Mucosa of descending colon (tissue), 3 donors: ENCODE data around the gene AP3M1. TPM values are rescaled to one million over a fixed set of nuclear protein-coding genes. Genes with fewer than 3 reads are reported as not detected.

Source experiments
- ATAC-seq: fragments of 200-7000 bp; cut with Tn5 transposase; one replicate; pipeline ENCODE4 v1.9.1; 2020; ENCODE audit warnings: mild to moderate bottlenecking, moderate library complexity
- DNase-seq, 3 donors: peaks; one replicate each; pipeline ENCODE4 v3.0.0-alpha.2; 2020
- H3K36me3 ChIP-seq: fragments of 200-600 bp; one replicate; pipeline ENCODE4 v1.8.0; 2021; ENCODE audit warnings: low read depth, mild to moderate bottlenecking
- H3K4me1 ChIP-seq: fragments of 200-600 bp; one replicate; pipeline ENCODE4 v1.8.0; 2021; ENCODE audit warnings: low read depth, mild to moderate bottlenecking
- H3K4me3 ChIP-seq: fragments of 200-600 bp; one replicate; pipeline ENCODE4 v1.8.0; 2021; ENCODE audit warnings: mild to moderate bottlenecking
- H3K9me3 ChIP-seq: fragments of 200-600 bp; one replicate; pipeline ENCODE4 v1.8.0; 2021; ENCODE audit warnings: mild to moderate bottlenecking
- CTCF ChIP-seq: fragments of 200-600 bp; IDR thresholded peaks from one replicate; pipeline ENCODE4 v1.8.0; 2022; ENCODE audit warnings: antibody characterized with exemption, mild to moderate bottlenecking
- intact Hi-C, 2 donors: fragments of 100-400 bp; cut with DNase I in 1 of 2; cut with micrococcal nuclease in 1 of 2; formaldehyde crosslinking; loops; one replicate each; pipeline versions ENCODE4 v1.11.0 to v1.11.1; 2022; cut with DNase I, micrococcal nuclease
- total RNA-seq, 3 donors: library from RNA; stranded (reverse); fragmentation: NEBNext Ultra II Directional in 2 of 3; extraction: Animal tissue kit (Norgen Biotek cat#: 25700) in 2 of 3; gene quantifications; one replicate each; pipeline versions ENCODE4 v1.2.1 to v1.2.4, GENCODE V29; 2021 to 2023
- donor health status: DM: no; HTN: no; CAD: no; lungs with moderate emphysema.
- donor health status: DM: no; HTN: no; CAD: no.
- donor health status: DM: no; HTN: yes; CAD: no.

AP3M1 gene
- total RNA-seq, 3 donors from 2014 or later = 25.3 to 36.9 (median 33.7) TPM

- ATAC-seq (peak; percentile 81), DNase-seq (peak in 1 of 3 donors; percentile 49)
- Histone ChIP-seq H3K4me1 (no peaks in the 10 kb centered on the region), H3K36me3 (no peaks in the 10 kb centered on the region), H3K4me3 (no peak overlapping the region), H3K9me3 (no peaks in the 10 kb centered on the region)
- TF ChIP-seq CTCF = peak; percentile 49
- intact Hi-C loops = loop anchor here in 1 of 2 donors (5.0 kb wide), 1 partner anchor 194 kb away; no protein-coding TSS in a partner anchor
These were observed 69.3 kb downstream of the AP3M1 start for GRCh38 chr10:74081192-74081803.

GRCh38 chr10:74079936-74080590 lies 70.6 kb downstream of the AP3M1 start:
- intact Hi-C loops = loop anchor here in 1 of 2 donors (5.0 kb wide), 1 partner anchor 193 kb away; no protein-coding TSS in a partner anchor

GRCh38 chr10:74079028-74079935 lies 71.3 kb downstream of the AP3M1 start:
- TF ChIP-seq CTCF = no peak
- H3K4me3 ChIP-seq = no peak overlapping the region
- intact Hi-C loops = no loop called here

More at GRCh38 chr10:74079936-74080590, 70.6 kb downstream of the AP3M1 start:
- no peaks in the 10 kb centered on the region for H3K36me3 ChIP-seq
- TF ChIP-seq CTCF = no peak
- H3K9me3 ChIP-seq = no peaks in the 10 kb centered on the region
- no peak for DNase-seq
- no peaks in the 10 kb centered on the region for H3K4me1 ChIP-seq
- no peak overlapping the region for H3K4me3 ChIP-seq
- no peak for ATAC-seq

GRCh38 chr10:74078037-74078436 lies 72.6 kb downstream of the AP3M1 start:
- no peaks in the 10 kb centered on the region for H3K36me3 ChIP-seq
- H3K4me1 ChIP-seq = no peaks in the 10 kb centered on the region
- no peak overlapping the region for H3K4me3 ChIP-seq
- H3K9me3 ChIP-seq = no peaks in the 10 kb centered on the region
- DNase-seq = no peak
- TF ChIP-seq CTCF = no peak
- intact Hi-C loops = no loop called here
- peak; percentile 59 for ATAC-seq

More at GRCh38 chr10:74079028-74079935, 71.3 kb downstream of the AP3M1 start:
- no peak for DNase-seq
- Histone ChIP-seq H3K4me1 (no peaks in the 10 kb centered on the region), H3K36me3 (no peaks in the 10 kb centered on the region), H3K9me3 (no peaks in the 10 kb centered on the region)
- no peak for ATAC-seq

GRCh38 chr10:74077416-74077815 lies 73.2 kb downstream of the AP3M1 start:
- Histone ChIP-seq H3K4me3 (no peak overlapping the region), H3K4me1 (no peaks in the 10 kb centered on the region), H3K36me3 (no peaks in the 10 kb centered on the region), H3K9me3 (no peaks in the 10 kb centered on the region)
- DNase-seq (no peak), ATAC-seq (no peak)
- intact Hi-C loops = no loop called here
- TF ChIP-seq CTCF = no peak
